ENCODE measurements around the gene MSANTD7.

- TF ChIP-seq CTCF (IDR thresholded peaks at IDR 0.05) (no peak), POLR2A (IDR thresholded peaks at IDR 0.05) (no peak)
Measured at GRCh38 chr10:14879928-14880193, 41.8 kb downstream of the MSANTD7 start.
